A673 (cell line): ENCODE measurements around the gene IFI44L. TPM values are rescaled to one million over a fixed set of nuclear protein-coding genes. Genes with fewer than 3 reads are reported as not detected.

ENCODE experiments used
- BruUV-seq: library from RNA; stranded (reverse); fragments of 400-500 nt; replicated peaks from 2 replicates; lab custom pipeline; 2021; lab: Mats Ljungman, UMichigan
- CTCF ChIA-PET: fragments of 300-600 bp; sonication (Branson Sonifier 250); formaldehyde crosslinking; loops from one replicate; lab custom pipeline; 2022; ENCODE audit warnings: antibody characterized with exemption; lab: Charles Lee
- POLR2A ChIA-PET: fragments of 300-600 bp; sonication (Branson Sonifier 250); formaldehyde crosslinking; loops from one replicate; lab custom pipeline; 2022; ENCODE audit warnings: antibody characterized with exemption; ENCODE audit not compliant: low non-redundant PET; lab: Charles Lee
- DNase-seq: peaks from one replicate; pipeline ENCODE4 v3.0.0-alpha.2; 2015; ENCODE audit warnings: low spot score
- H3K27ac ChIP-seq: fragments of 200-600 bp; sonication (generic); 2 replicates; pipeline ENCODE4 v1.5.1; 2016; ENCODE audit warnings: mixed run types, low read depth, mild to moderate bottlenecking, mixed read lengths, antibody characterized with exemption, low read length; ENCODE audit not compliant: poor library complexity, severe bottlenecking
- H3K27me3 ChIP-seq: fragments of 200-600 bp; sonication (generic); replicated peaks from 2 replicates; pipeline ENCODE4 v1.6.1; 2017; ENCODE audit warnings: mixed run types, low read depth, mild to moderate bottlenecking, mixed read lengths, antibody characterized with exemption, low read length; ENCODE audit not compliant: insufficient read depth, poor library complexity
- H3K36me3 ChIP-seq: fragments of 200-600 bp; sonication (generic); 2 replicates; pipeline ENCODE4 v1.6.1; 2016; ENCODE audit warnings: mixed run types, mild to moderate bottlenecking, mixed read lengths, antibody characterized with exemption, low read length; ENCODE audit not compliant: insufficient read depth, poor library complexity, severe bottlenecking
- H3K4me1 ChIP-seq: fragments of 200-600 bp; sonication (generic); 2 replicates; pipeline ENCODE4 v1.6.1; 2017; ENCODE audit warnings: mixed run types, mild to moderate bottlenecking, mixed read lengths, antibody characterized with exemption, low read length; ENCODE audit not compliant: insufficient read depth, poor library complexity, severe bottlenecking
- H3K4me3 ChIP-seq: fragments of 200-600 bp; sonication (generic); 2 replicates; pipeline ENCODE4 v1.5.1; 2016; ENCODE audit warnings: low read depth, mixed run types, mild to moderate bottlenecking, mixed read lengths, low read length; ENCODE audit not compliant: poor library complexity, severe bottlenecking
- H3K9me3 ChIP-seq: fragments of 200-600 bp; sonication (generic); 2 replicates; pipeline ENCODE4 v1.6.1; 2016; ENCODE audit warnings: mixed run types, low read depth, mild to moderate bottlenecking, mixed read lengths, antibody characterized with exemption, low read length; ENCODE audit not compliant: poor library complexity, severe bottlenecking
- EZH2 ChIP-seq: fragments of 200-600 bp; sonication (generic); IDR thresholded peaks from 2 replicates; pipeline ENCODE4 v1.6.1; 2017; ENCODE audit warnings: borderline replicate concordance, low read depth, mild to moderate bottlenecking, mixed read lengths, antibody characterized with exemption, low read length; ENCODE audit not compliant: poor library complexity, severe bottlenecking
- intact Hi-C: fragments of 100-400 bp; cut with micrococcal nuclease; formaldehyde crosslinking; loops from one replicate; pipeline ENCODE4 v1.10.0; 2022; ENCODE audit not compliant: unreplicated experiment
- total RNA-seq: library from RNA; stranded (reverse); gene quantifications from 2 replicates; pipeline ENCODE4 v1.2.3, GENCODE V29; 2021
- TF ChIP-seq, protein P1 (sequence below): fragments of 300-800, 200-600 bp; sonication (generic); conservative IDR thresholded peaks from 2 replicates; pipeline ENCODE4 v1.5.1; 2017; ENCODE audit warnings: low read depth, mild to moderate bottlenecking, antibody characterized with exemption, low read length, moderate library complexity, mixed read lengths

The IFI44L gene
- total RNA-seq, 1 experiment from 2014 or later, result 7.5 TPM

DNA sequence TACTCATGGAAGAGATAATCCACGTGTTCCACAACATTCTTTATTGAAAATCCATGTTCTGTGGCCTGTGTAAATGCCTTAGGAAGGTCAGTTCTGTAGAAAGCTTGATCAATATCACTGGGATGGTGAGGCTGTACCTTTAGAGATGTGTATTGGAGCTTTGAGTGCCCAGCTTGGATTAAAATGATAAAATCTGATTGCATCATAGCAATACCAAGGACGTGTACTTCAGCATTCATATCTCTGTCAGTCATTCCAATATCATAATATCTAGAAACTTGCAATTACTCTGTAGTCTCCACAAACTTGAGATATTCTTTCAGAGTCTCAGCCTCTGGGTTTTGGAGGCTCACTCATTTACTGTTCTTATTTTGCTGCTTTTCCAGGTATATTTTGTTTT is 61.0 kb downstream of the IFI44L start:
- intact Hi-C loops, result no loop called here

DNA sequence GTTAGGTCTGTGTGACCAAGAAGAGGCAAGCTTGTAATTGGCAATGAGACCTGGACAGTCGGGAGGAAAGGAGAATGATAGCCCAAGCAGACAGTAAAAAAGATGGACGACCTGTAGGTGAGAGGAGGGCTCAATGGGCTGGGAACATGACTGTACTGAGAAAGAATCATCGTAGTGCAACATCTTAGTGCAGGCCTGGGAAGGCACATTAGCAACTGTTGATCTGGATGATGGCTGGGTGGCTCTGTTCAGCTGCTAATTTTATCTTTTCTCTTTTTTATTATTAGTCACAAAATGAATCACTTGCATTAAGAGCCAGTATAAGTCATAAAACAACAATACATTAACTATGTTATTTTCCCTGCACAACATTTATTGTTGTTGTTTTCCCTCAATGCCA is 62.2 kb downstream of the IFI44L start:
- ChIA-PET CTCF (no interaction called here), POLR2A (no interaction called here)
- intact Hi-C loops, result no loop called here
- H3K4me1 ChIP-seq, result no peaks in the 10 kb centered on the region
- H3K9me3 ChIP-seq, result no peaks in the 10 kb centered on the region
- no peak overlapping the region for H3K27ac ChIP-seq
- no peak overlapping the region for H3K4me3 ChIP-seq
- no peak for DNase-seq
- no peaks in the 10 kb centered on the region for H3K36me3 ChIP-seq
- no TSS peak for BruUV-seq
- H3K27me3 ChIP-seq, result no peaks in the 10 kb centered on the region
- TF ChIP-seq EZH2, result no peak
- TF ChIP-seq, protein P1, sequence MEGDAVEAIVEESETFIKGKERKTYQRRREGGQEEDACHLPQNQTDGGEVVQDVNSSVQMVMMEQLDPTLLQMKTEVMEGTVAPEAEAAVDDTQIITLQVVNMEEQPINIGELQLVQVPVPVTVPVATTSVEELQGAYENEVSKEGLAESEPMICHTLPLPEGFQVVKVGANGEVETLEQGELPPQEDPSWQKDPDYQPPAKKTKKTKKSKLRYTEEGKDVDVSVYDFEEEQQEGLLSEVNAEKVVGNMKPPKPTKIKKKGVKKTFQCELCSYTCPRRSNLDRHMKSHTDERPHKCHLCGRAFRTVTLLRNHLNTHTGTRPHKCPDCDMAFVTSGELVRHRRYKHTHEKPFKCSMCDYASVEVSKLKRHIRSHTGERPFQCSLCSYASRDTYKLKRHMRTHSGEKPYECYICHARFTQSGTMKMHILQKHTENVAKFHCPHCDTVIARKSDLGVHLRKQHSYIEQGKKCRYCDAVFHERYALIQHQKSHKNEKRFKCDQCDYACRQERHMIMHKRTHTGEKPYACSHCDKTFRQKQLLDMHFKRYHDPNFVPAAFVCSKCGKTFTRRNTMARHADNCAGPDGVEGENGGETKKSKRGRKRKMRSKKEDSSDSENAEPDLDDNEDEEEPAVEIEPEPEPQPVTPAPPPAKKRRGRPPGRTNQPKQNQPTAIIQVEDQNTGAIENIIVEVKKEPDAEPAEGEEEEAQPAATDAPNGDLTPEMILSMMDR, result no peak

More for the DNA sequence above, 61.0 kb downstream of the IFI44L start:
- Histone ChIP-seq H3K27me3 (no peaks in the 10 kb centered on the region), H3K36me3 (no peaks in the 10 kb centered on the region), H3K9me3 (no peaks in the 10 kb centered on the region), H3K4me3 (no peak overlapping the region), H3K27ac (no peak overlapping the region), H3K4me1 (no peaks in the 10 kb centered on the region)
- no peak for DNase-seq
- BruUV-seq, result no TSS peak
- ChIA-PET CTCF (no interaction called here), POLR2A (no interaction called here)
- no peak for TF ChIP-seq EZH2
- TF ChIP-seq, protein P1, result no peak

DNA sequence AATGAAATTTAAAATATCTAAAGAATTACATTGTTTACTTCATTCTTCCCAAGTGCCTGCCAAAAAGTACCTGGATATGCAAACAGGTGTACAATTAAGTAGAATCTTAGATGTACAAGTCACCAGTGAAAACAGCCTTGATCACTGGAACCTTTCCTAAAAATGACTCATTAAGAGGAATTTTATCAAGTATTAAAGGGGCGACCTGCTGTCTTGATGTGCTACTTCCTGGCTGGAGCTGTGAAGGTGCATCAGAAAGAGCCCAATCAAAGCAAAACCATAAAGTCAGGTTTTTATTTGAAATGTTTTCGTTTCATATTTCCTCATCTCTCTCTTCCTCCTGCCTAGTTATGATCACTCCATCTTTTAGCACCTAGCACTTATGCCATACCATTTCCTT is 62.8 kb downstream of the IFI44L start:
- Histone ChIP-seq H3K9me3 (no peaks in the 10 kb centered on the region), H3K27ac (no peak overlapping the region), H3K4me3 (no peak overlapping the region), H3K4me1 (no peaks in the 10 kb centered on the region), H3K36me3 (no peaks in the 10 kb centered on the region), H3K27me3 (no peaks in the 10 kb centered on the region)
- no peak for DNase-seq
- intact Hi-C loops, result no loop called here
- POLR2A ChIA-PET, result no interaction called here
- no TSS peak for BruUV-seq
- TF ChIP-seq, protein P1, result no peak
- no peak for TF ChIP-seq EZH2
- CTCF ChIA-PET, result interaction anchor here (0.6 kb wide), 1 partner anchor 155 kb away, joined by 3 read pairs; no protein-coding TSS in a partner anchor
